ENCODE results near the gene ACKR2.

Gene ACKR2

GRCh38 chr3:42900226-42901072, 91.2 kb downstream of the ACKR2 start:
- DNase-seq (ENCODE audit: low spot score), result no peak
- TF ChIP-seq CTCF (IDR thresholded peaks at IDR 0.05; ENCODE audit: extremely low read depth, missing control alignments), result no peak

GRCh38 chr3:42901073-42901415, 91.8 kb downstream of the ACKR2 start:
- no peak for DNase-seq (ENCODE audit: low spot score)
- TF ChIP-seq CTCF (IDR thresholded peaks at IDR 0.05; ENCODE audit: extremely low read depth, missing control alignments), result no peak

GRCh38 chr3:42902257-42902656, 93.0 kb downstream of the ACKR2 start:
- TF ChIP-seq CTCF (IDR thresholded peaks at IDR 0.05; ENCODE audit: extremely low read depth, missing control alignments), result no peak
- no peak for DNase-seq (ENCODE audit: low spot score)

GRCh38 chr3:42904076-42904475, 94.8 kb downstream of the ACKR2 start:
- no peak for TF ChIP-seq CTCF (IDR thresholded peaks at IDR 0.05; ENCODE audit: extremely low read depth, missing control alignments)

GRCh38 chr3:42905740-42906069, 96.5 kb downstream of the ACKR2 start:
- TF ChIP-seq CTCF (IDR thresholded peaks at IDR 0.05; ENCODE audit: extremely low read depth, missing control alignments), result no peak
- DNase-seq (ENCODE audit: low spot score), result no peak

More at GRCh38 chr3:42904076-42904475, 94.8 kb downstream of the ACKR2 start:
- no peak for DNase-seq (ENCODE audit: low spot score)

- no peak for TF ChIP-seq CTCF (IDR thresholded peaks at IDR 0.05; ENCODE audit: extremely low read depth, missing control alignments)
- no peak for DNase-seq (ENCODE audit: low spot score)
These were observed 97.0 kb downstream of the ACKR2 start, which contains the start of gene ZNF662 for GRCh38 chr3:42906070-42906847. TSS of gene ZNF662 (plus strand) at chr3:42906142. CDS start at chr3:42908115, 1,973 bp downstream.

GRCh38 chr3:42906848-42907183, 97.6 kb downstream of the ACKR2 start:
- DNase-seq (ENCODE audit: low spot score), result no peak
- TF ChIP-seq CTCF (IDR thresholded peaks at IDR 0.05; ENCODE audit: extremely low read depth, missing control alignments), result no peak
